IMR-90 (cell line): Measurements from ENCODE around the gene NUP210L. TPM values are rescaled to one million over a fixed set of nuclear protein-coding genes. Genes with fewer than 3 reads are reported as not detected.

ENCODE experiments used
- ATAC-seq: fragments of 200-7000 bp; cut with Tn5 transposase; 2 replicates; pipeline ENCODE4 v1.9.1; 2020; ENCODE audit warnings: low read depth, mild to moderate bottlenecking, moderate library complexity
- BruUV-seq: library from RNA; stranded (reverse); fragments of 400-500 nt; replicated peaks from 2 replicates; lab custom pipeline; 2021; lab: Mats Ljungman, UMichigan
- CTCF ChIA-PET: fragments of 300-600 bp; formaldehyde crosslinking; extraction: SDS; loops from one replicate; lab custom pipeline; 2021; ENCODE audit warnings: antibody characterized with exemption; lab: Yijun Ruan, JAX
- POLR2A ChIA-PET: fragments of 300-600 bp; sonication (Branson Sonifier 250); formaldehyde crosslinking; loops from one replicate; lab custom pipeline; 2022; ENCODE audit warnings: antibody characterized with exemption; ENCODE audit not compliant: unreplicated experiment; lab: Charles Lee
- DNase-seq: peaks from one replicate; pipeline ENCODE4 v3.0.0; 2013
- H2AFZ ChIP-seq: replicated peaks from 2 replicates; pipeline ENCODE3; 2013; ENCODE audit warnings: low read length, mild to moderate bottlenecking; ENCODE audit not compliant: poor library complexity
- H2AK5ac ChIP-seq: 2 replicates; pipeline ENCODE4 v1.6.1; 2013; ENCODE audit warnings: low read depth, low read length, inconsistent platforms
- H2AK9ac ChIP-seq: replicated peaks from 2 replicates; pipeline ENCODE3; 2013; ENCODE audit warnings: mild to moderate bottlenecking, low read depth, low read length, moderate library complexity; ENCODE audit not compliant: poor library complexity
- H2BK120ac ChIP-seq: 2 replicates; pipeline ENCODE4 v1.6.1; 2013; ENCODE audit warnings: low read depth, low read length, inconsistent platforms
- H2BK15ac ChIP-seq: 3 replicates; pipeline ENCODE4 v1.6.1; 2013; ENCODE audit warnings: low read depth, low read length, inconsistent platforms
- H2BK20ac ChIP-seq: 2 replicates; pipeline ENCODE4 v1.6.1; 2013; ENCODE audit warnings: low read depth, mild to moderate bottlenecking, inconsistent platforms, low read length, moderate library complexity
- H2BK5ac ChIP-seq: 2 replicates; pipeline ENCODE4 v1.6.1; 2013; ENCODE audit warnings: mild to moderate bottlenecking, low read depth, low read length, inconsistent platforms; ENCODE audit not compliant: poor library complexity, severe bottlenecking
- H3K14ac ChIP-seq: replicated peaks from 2 replicates; pipeline ENCODE4 v1.6.1; 2013; ENCODE audit warnings: low read depth, low read length, inconsistent platforms
- H3K18ac ChIP-seq: 2 replicates; pipeline ENCODE4 v1.6.1; 2013; ENCODE audit warnings: low read depth, low read length, control low read depth
- H3K23ac ChIP-seq: 2 replicates; pipeline ENCODE4 v1.6.1; 2013; ENCODE audit warnings: low read depth, low read length, inconsistent platforms
- H3K27ac ChIP-seq: 2 replicates; pipeline ENCODE4 v1.5.1; 2013; ENCODE audit warnings: mild to moderate bottlenecking, control low read depth, low read length; ENCODE audit not compliant: insufficient read depth
- H3K27me3 ChIP-seq: 2 replicates; pipeline ENCODE4 v1.6.1; 2013; ENCODE audit warnings: low read length; ENCODE audit not compliant: control insufficient read depth, insufficient read depth
- H3K36me3 ChIP-seq: 2 replicates; pipeline ENCODE4 v1.6.1; 2013; ENCODE audit warnings: low read length, mixed read lengths; ENCODE audit not compliant: control insufficient read depth, insufficient read depth
- H3K4ac ChIP-seq: 2 replicates; pipeline ENCODE4 v1.6.1; 2013; ENCODE audit warnings: low read depth, low read length, inconsistent platforms
- H3K4me1 ChIP-seq: 2 replicates; pipeline ENCODE4 v1.6.1; 2013; ENCODE audit warnings: low read length, mixed read lengths; ENCODE audit not compliant: control insufficient read depth, insufficient read depth
- H3K4me2 ChIP-seq: 2 replicates; pipeline ENCODE4 v1.6.1; 2013; ENCODE audit warnings: low read depth, mild to moderate bottlenecking, control low read depth, low read length, moderate library complexity
- H3K4me3 ChIP-seq: 2 replicates; pipeline ENCODE4 v1.5.1; 2013; ENCODE audit warnings: low read depth, mild to moderate bottlenecking, control low read depth, low read length, moderate library complexity; ENCODE audit not compliant: insufficient read depth
- H3K56ac ChIP-seq: 2 replicates; pipeline ENCODE4 v1.6.1; 2013; ENCODE audit warnings: low read length, inconsistent platforms; ENCODE audit not compliant: insufficient read depth; ENCODE audit errors: extremely low read depth
- H3K79me1 ChIP-seq, 2 experiments: 2 replicates each; pipeline ENCODE4 v1.6.1; 2013; ENCODE audit warnings: low read length in 2 of 2, inconsistent platforms in 1 of 2, low read depth in 1 of 2
- H3K9ac ChIP-seq: 2 replicates; pipeline ENCODE4 v1.6.1; 2013; ENCODE audit warnings: low read depth, low read length, control low read depth
- H3K9me1 ChIP-seq: 2 replicates; pipeline ENCODE4 v1.6.1; 2013; ENCODE audit warnings: low read length, inconsistent platforms; ENCODE audit not compliant: insufficient read depth
- H3K9me3 ChIP-seq: 2 replicates; pipeline ENCODE4 v1.6.1; 2013; ENCODE audit warnings: low read length; ENCODE audit not compliant: control insufficient read depth, insufficient read depth
- H4K20me1 ChIP-seq: 2 replicates; pipeline ENCODE4 v1.6.1; 2013; ENCODE audit warnings: low read length, inconsistent platforms; ENCODE audit not compliant: insufficient read depth
- H4K5ac ChIP-seq: 2 replicates; pipeline ENCODE4 v1.6.1; 2013; ENCODE audit warnings: mild to moderate bottlenecking, low read depth, low read length, control low read depth
- H4K8ac ChIP-seq, 2 experiments: 2 replicates each; pipeline ENCODE4 v1.6.1; 2013; ENCODE audit warnings: low read depth in 2 of 2, low read length in 2 of 2, control low read depth in 1 of 2, inconsistent platforms in 1 of 2
- H4K91ac ChIP-seq: 2 replicates; pipeline ENCODE4 v1.6.1; 2013; ENCODE audit warnings: low read depth, low read length, inconsistent platforms; ENCODE audit not compliant: insufficient read depth
- BHLHE40 ChIP-seq: fragments of 150-350 bp; IDR thresholded peaks from 2 replicates; pipeline ENCODE4 v1.6.1; 2016; ENCODE audit warnings: mild to moderate bottlenecking, low read depth, low read length
- CEBPB ChIP-seq: IDR thresholded peaks from 2 replicates; pipeline ENCODE4 v1.6.1; 2012; ENCODE audit warnings: low read depth, low read length, improper control_type of control experiment
- CHD1 ChIP-seq: IDR thresholded peaks from 2 replicates; pipeline ENCODE4 v1.6.1; 2012; ENCODE audit warnings: low read depth, low read length, improper control_type of control experiment
- FOS ChIP-seq: fragments of 150-350 bp; IDR thresholded peaks from 2 replicates; pipeline ENCODE4 v1.6.1; 2016; ENCODE audit warnings: low read depth, low read length
- MAFK ChIP-seq: IDR thresholded peaks from 2 replicates; pipeline ENCODE4 v1.6.1; 2012; ENCODE audit warnings: low read depth, low read length, improper control_type of control experiment
- MAZ ChIP-seq: IDR thresholded peaks from 2 replicates; pipeline ENCODE4 v1.6.1; 2012; ENCODE audit warnings: low read depth, mild to moderate bottlenecking, low read length, improper control_type of control experiment, moderate library complexity, borderline replicate concordance
- MXI1 ChIP-seq: IDR thresholded peaks from 2 replicates; pipeline ENCODE4 v1.6.1; 2012; ENCODE audit warnings: low read depth, mild to moderate bottlenecking, low read length, moderate library complexity, borderline replicate concordance
- NFE2L2 ChIP-seq: fragments of 150-350 bp; IDR thresholded peaks from 2 replicates; pipeline ENCODE4 v1.6.1; 2016; ENCODE audit warnings: low read depth, mild to moderate bottlenecking, low read length
- POLR2A ChIP-seq: IDR thresholded peaks from 2 replicates; pipeline ENCODE4 v1.6.1; 2012; ENCODE audit warnings: mild to moderate bottlenecking, low read depth, low read length
- RAD21 ChIP-seq: IDR thresholded peaks from 2 replicates; pipeline ENCODE4 v1.6.1; 2012; ENCODE audit warnings: low read length, improper control_type of control experiment
- RCOR1 ChIP-seq: IDR thresholded peaks from 2 replicates; pipeline ENCODE4 v1.6.1; 2012; ENCODE audit warnings: mild to moderate bottlenecking, low read length, improper control_type of control experiment; ENCODE audit not compliant: insufficient replicate concordance
- RFX5 ChIP-seq: IDR thresholded peaks from 2 replicates; pipeline ENCODE4 v1.8.0; 2012; ENCODE audit warnings: low read depth, mild to moderate bottlenecking, low read length, moderate library complexity
- SMC3 ChIP-seq: fragments of 150-350 bp; IDR thresholded peaks from 2 replicates; pipeline ENCODE4 v1.6.1; 2016; ENCODE audit warnings: low read depth, mild to moderate bottlenecking, antibody characterized with exemption, low read length, moderate library complexity
- WGBS, 2 experiments: methylation state at CpG; one replicate each; pipeline versions ENCODE4 v1.1.5 to v1.1.7; 2013; ENCODE audit warnings: missing lambda C conversion rate in 2 of 2; ENCODE audit not compliant: insufficient read length in 1 of 2; ENCODE audit errors: extremely low coverage in 2 of 2; 5-methylcytosine and 5-hydroxymethylcytosine counted together
- dilution Hi-C: fragments of 300-500 bp; cut with HindIII; formaldehyde crosslinking; loops from one replicate; pipeline ENCODE4 v1.14.3; 2018; ENCODE audit warnings: low sequenced_read_pairs; ENCODE audit not compliant: unreplicated experiment
- in situ Hi-C: fragments of 300-500 bp; cut with MboI; formaldehyde crosslinking; loops from 3 replicates; pipeline ENCODE4 v1.14.3; 2019; ENCODE audit warnings: low sequenced_read_pairs, inconsistent platforms, mixed read lengths
- intact Hi-C: fragments of 100-400 bp; cut with micrococcal nuclease; formaldehyde crosslinking; loops from 2 replicates; pipeline ENCODE4 v1.10.0; 2022
- polyA plus RNA-seq, 3 experiments: library from polyadenylated mRNA; depleted of rRNA; stranded (reverse); fragments of >200 nt; gene quantifications; 2 replicates each; pipeline ENCODE4 v1.2.3, GENCODE V29; 2012; ENCODE audit warnings: low replicate concordance in 1 of 3
- total RNA-seq: library from RNA; depleted of rRNA; stranded (reverse); fragments of >200 nt; gene quantifications from 2 replicates; pipeline ENCODE4 v1.2.3, GENCODE V29; 2012
- TF ChIP-seq, protein P1 (sequence below): conservative IDR thresholded peaks from 2 replicates; pipeline ENCODE4 v1.5.1; 2012; ENCODE audit warnings: mild to moderate bottlenecking, low read depth, low read length, improper control_type of control experiment
- TF ChIP-seq, protein P2 (sequence below): fragments of 150-350 bp; IDR thresholded peaks from 2 replicates; pipeline ENCODE4 v1.6.1; 2016; ENCODE audit warnings: low read depth, mild to moderate bottlenecking, low read length, moderate library complexity, borderline replicate concordance
- TF ChIP-seq, protein P3 (sequence below): fragments of 150-350 bp; IDR thresholded peaks from 2 replicates; pipeline ENCODE4 v1.6.1; 2017; ENCODE audit warnings: mild to moderate bottlenecking, antibody characterized with exemption, low read length, low read depth

Gene NUP210L
- total and polyA plus RNA-seq, 2 of the 4 experiments (the other 2 are of a cell fraction) = under 0.01 to 0.02 TPM

DNA sequence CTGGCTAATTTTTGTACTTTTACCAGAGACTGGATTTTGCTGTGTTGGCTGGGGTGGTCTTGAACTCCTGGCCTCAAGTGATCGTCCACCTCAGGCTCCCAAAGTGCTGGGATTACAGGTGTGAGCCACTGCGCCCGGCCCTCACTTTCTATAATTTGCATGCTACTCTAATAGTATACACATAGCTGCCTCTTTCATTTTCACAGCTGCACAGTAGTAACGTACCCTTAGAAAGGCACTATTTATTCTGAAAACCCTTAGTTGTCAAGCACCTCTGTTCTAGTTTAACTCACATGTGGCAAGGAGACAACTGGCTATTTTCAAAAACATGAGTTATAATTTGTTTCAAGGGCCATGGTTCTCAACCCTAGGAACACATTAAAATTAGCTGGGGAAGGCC, 19.8 kb upstream of the NUP210L start:
- TF ChIP-seq RFX5 (no peak), FOS (no peak), NFE2L2 (no peak), POLR2A (no peak), RAD21 (no peak), BHLHE40 (no peak), SMC3 (no peak), RCOR1 (no peak), MAFK (no peak), MAZ (no peak), CHD1 (no peak), MXI1 (no peak), CEBPB (no peak)
- TF ChIP-seq, protein P1, sequence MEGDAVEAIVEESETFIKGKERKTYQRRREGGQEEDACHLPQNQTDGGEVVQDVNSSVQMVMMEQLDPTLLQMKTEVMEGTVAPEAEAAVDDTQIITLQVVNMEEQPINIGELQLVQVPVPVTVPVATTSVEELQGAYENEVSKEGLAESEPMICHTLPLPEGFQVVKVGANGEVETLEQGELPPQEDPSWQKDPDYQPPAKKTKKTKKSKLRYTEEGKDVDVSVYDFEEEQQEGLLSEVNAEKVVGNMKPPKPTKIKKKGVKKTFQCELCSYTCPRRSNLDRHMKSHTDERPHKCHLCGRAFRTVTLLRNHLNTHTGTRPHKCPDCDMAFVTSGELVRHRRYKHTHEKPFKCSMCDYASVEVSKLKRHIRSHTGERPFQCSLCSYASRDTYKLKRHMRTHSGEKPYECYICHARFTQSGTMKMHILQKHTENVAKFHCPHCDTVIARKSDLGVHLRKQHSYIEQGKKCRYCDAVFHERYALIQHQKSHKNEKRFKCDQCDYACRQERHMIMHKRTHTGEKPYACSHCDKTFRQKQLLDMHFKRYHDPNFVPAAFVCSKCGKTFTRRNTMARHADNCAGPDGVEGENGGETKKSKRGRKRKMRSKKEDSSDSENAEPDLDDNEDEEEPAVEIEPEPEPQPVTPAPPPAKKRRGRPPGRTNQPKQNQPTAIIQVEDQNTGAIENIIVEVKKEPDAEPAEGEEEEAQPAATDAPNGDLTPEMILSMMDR = no peak
- TF ChIP-seq, protein P2, sequence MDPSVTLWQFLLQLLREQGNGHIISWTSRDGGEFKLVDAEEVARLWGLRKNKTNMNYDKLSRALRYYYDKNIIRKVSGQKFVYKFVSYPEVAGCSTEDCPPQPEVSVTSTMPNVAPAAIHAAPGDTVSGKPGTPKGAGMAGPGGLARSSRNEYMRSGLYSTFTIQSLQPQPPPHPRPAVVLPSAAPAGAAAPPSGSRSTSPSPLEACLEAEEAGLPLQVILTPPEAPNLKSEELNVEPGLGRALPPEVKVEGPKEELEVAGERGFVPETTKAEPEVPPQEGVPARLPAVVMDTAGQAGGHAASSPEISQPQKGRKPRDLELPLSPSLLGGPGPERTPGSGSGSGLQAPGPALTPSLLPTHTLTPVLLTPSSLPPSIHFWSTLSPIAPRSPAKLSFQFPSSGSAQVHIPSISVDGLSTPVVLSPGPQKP = no peak
- TF ChIP-seq, protein P3, sequence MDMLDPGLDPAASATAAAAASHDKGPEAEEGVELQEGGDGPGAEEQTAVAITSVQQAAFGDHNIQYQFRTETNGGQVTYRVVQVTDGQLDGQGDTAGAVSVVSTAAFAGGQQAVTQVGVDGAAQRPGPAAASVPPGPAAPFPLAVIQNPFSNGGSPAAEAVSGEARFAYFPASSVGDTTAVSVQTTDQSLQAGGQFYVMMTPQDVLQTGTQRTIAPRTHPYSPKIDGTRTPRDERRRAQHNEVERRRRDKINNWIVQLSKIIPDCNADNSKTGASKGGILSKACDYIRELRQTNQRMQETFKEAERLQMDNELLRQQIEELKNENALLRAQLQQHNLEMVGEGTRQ = no peak

More for the DNA sequence above, 19.8 kb upstream of the NUP210L start:
- Histone ChIP-seq H2BK15ac (no peak overlapping the region), H2AK9ac (no peak overlapping the region), H4K5ac (no peak overlapping the region), H3K14ac (no peak overlapping the region), H4K20me1 (peaks cover 87% of the 10 kb centered on the region), H3K27me3 (no peaks in the 10 kb centered on the region), H4K91ac (no peak overlapping the region), H3K36me3 (peaks cover 55% of the 10 kb centered on the region), H3K79me1 (peaks cover 35 to 54% of the 10 kb centered on the region in 2 experiments), H3K4me3 (no peak overlapping the region), H3K23ac (no peak overlapping the region), H3K18ac (no peak overlapping the region), H4K8ac (no peak overlapping the region), H3K4ac (no peak overlapping the region), H2BK20ac (no peak overlapping the region), H3K9ac (no peak overlapping the region), H2AFZ (no peak overlapping the region), H3K4me2 (no peak overlapping the region), H2BK5ac (no peak overlapping the region), H2BK120ac (no peak overlapping the region), H3K4me1 (peaks cover 22% of the 10 kb centered on the region), H2AK5ac (no peak overlapping the region), H3K27ac (no peak overlapping the region), H3K9me3 (no peaks in the 10 kb centered on the region), H3K9me1 (peaks cover 11% of the 10 kb centered on the region), H3K56ac (no peak overlapping the region)
- dilution Hi-C loops = no loop called here
- no peak for DNase-seq
- in situ Hi-C loops = no loop called here
- WGBS, 2 experiments = 83% methylated on average over 1 of the region's 4 CpGs; no CpG with 5 or more reads in 1 of the 2 experiments
- intact Hi-C loops = no loop called here
- POLR2A ChIA-PET = no interaction called here
- no peak for ATAC-seq
- no TSS peak for BruUV-seq
- CTCF ChIA-PET = no interaction called here
